SU-DHL-6 (cell line): ENCODE results near the gene FBLN7.

ENCODE experiments used
- CTCF ChIP-seq: fragments of 200-600 bp; sonication (generic); IDR thresholded peaks from one replicate; pipeline ENCODE4 v1.5.1; 2017; ENCODE audit warnings: antibody characterized with exemption, mild to moderate bottlenecking, low read length, moderate library complexity; ENCODE audit not compliant: insufficient read depth, poor library complexity, severe bottlenecking
- EZH2phosphoT487 ChIP-seq: fragments of 200-600 bp; sonication (generic), shearing (Covaris generic); conservative IDR thresholded peaks from 2 replicates; pipeline ENCODE4 v1.6.1; 2018; ENCODE audit warnings: mild to moderate bottlenecking, antibody characterized with exemption, low read length, moderate library complexity, mixed read lengths

- TF ChIP-seq CTCF (no peak), EZH2phosphoT487 (no peak)
These were observed 55.8 kb downstream of the FBLN7 start for GRCh38 chr2:112194028-112194427.
